Ishikawa (cell line): Measurements from ENCODE around the gene STARD10.

Experiments
- CEBPB ChIP-seq: IDR thresholded peaks from 2 replicates; pipeline ENCODE4 v1.6.1; 2012
- CREB1 ChIP-seq: IDR thresholded peaks from 2 replicates; pipeline ENCODE4 v1.6.1; 2012; ENCODE audit warnings: low read depth
- EGR1 ChIP-seq: IDR thresholded peaks from 2 replicates; pipeline ENCODE4 v1.6.1; 2012
- EP300 ChIP-seq: IDR thresholded peaks from 2 replicates; pipeline ENCODE4 v1.6.1; 2012; ENCODE audit warnings: borderline replicate concordance
- FOXM1 ChIP-seq: IDR thresholded peaks from 2 replicates; pipeline ENCODE4 v1.6.1; 2012; ENCODE audit warnings: low read depth, borderline replicate concordance
- MAX ChIP-seq: IDR thresholded peaks from 2 replicates; pipeline ENCODE4 v1.6.1; 2012
- NFIC ChIP-seq: IDR thresholded peaks from 2 replicates; pipeline ENCODE4 v1.6.1; 2012
- RAD21 ChIP-seq: IDR thresholded peaks from 2 replicates; pipeline ENCODE4 v1.6.1; 2012; ENCODE audit warnings: low read depth
- REST ChIP-seq: IDR thresholded peaks from 2 replicates; pipeline ENCODE4 v1.6.1; 2012; ENCODE audit warnings: low read depth, mild to moderate bottlenecking
- TAF1 ChIP-seq: IDR thresholded peaks from 2 replicates; pipeline ENCODE4 v1.6.1; 2012; ENCODE audit warnings: low read depth, mild to moderate bottlenecking
- TCF12 ChIP-seq: IDR thresholded peaks from 2 replicates; pipeline ENCODE4 v1.6.1; 2012; ENCODE audit warnings: low read depth
- TEAD4 ChIP-seq: IDR thresholded peaks from 2 replicates; pipeline ENCODE4 v1.6.1; 2012
- USF1 ChIP-seq: IDR thresholded peaks from 2 replicates; pipeline ENCODE4 v1.6.1; 2012
- YY1 ChIP-seq: IDR thresholded peaks from 2 replicates; pipeline ENCODE4 v1.6.1; 2012; ENCODE audit warnings: low read depth
- ZBTB7A ChIP-seq: IDR thresholded peaks from 2 replicates; pipeline ENCODE4 v1.6.1; 2012; ENCODE audit warnings: low read depth

STARD10 gene

GRCh38 chr11:72789493-72790131 lies 4.2 kb downstream of the STARD10 start:
- peak; percentile 58; the same call in 1 of the 2 replicates for TF ChIP-seq NFIC
- TF ChIP-seq EP300: peak; percentile 40; the same call in 1 of the 2 replicates
- TF ChIP-seq TAF1: no peak
- peak; percentile 59; the same call in 1 of the 2 replicates for TF ChIP-seq TCF12
- TF ChIP-seq TEAD4: peak; percentile 60

- no peak for TF ChIP-seq CREB1
- TF ChIP-seq YY1: no peak
- TF ChIP-seq MAX: no peak
- no peak for TF ChIP-seq RAD21
- no peak for TF ChIP-seq EP300
- TF ChIP-seq USF1: no peak
- TF ChIP-seq TEAD4: no peak
- no peak for TF ChIP-seq CEBPB
These were observed 5.6 kb downstream of the STARD10 start for GRCh38 chr11:72788241-72788640.

GRCh38 chr11:72787216-72788104 lies 6.4 kb downstream of the STARD10 start:
- no peak for TF ChIP-seq MAX
- no peak for TF ChIP-seq ZBTB7A
- no peak for TF ChIP-seq EGR1
- TF ChIP-seq NFIC: no peak
- TF ChIP-seq USF1: no peak
- no peak for TF ChIP-seq RAD21
- TF ChIP-seq CEBPB: no peak
- TF ChIP-seq TCF12: no peak
- TF ChIP-seq CREB1: no peak
- TF ChIP-seq YY1: no peak
- no peak for TF ChIP-seq TEAD4
- no peak for TF ChIP-seq FOXM1
- TF ChIP-seq REST: no peak
- no peak for TF ChIP-seq TAF1

- TF ChIP-seq TEAD4: no peak
- TF ChIP-seq FOXM1: no peak
- TF ChIP-seq ZBTB7A: no peak
- TF ChIP-seq REST: no peak
- no peak for TF ChIP-seq CEBPB
- no peak for TF ChIP-seq TCF12
- no peak for TF ChIP-seq CREB1
- no peak for TF ChIP-seq MAX
- TF ChIP-seq USF1: no peak
- no peak for TF ChIP-seq RAD21
- TF ChIP-seq NFIC: no peak
- TF ChIP-seq EP300: no peak
- no peak for TF ChIP-seq EGR1
These were observed 7.3 kb downstream of the STARD10 start for GRCh38 chr11:72786305-72787215.
